Dendritic cell treated with granulocyte-macrophage colony-stimulating factor and Interleukin-4, amounts not matched to agents 40 ng/mL and 50 ng/mL, for 4 days (primary cell): Measurements from ENCODE around the gene MAPRE2.

Source experiments
- H3K27ac Mint-ChIP-seq: one replicate; pipeline ENCODE4 v1.8.0; 2022; ENCODE audit warnings: mild to moderate bottlenecking, mixed read lengths
- H3K27me3 Mint-ChIP-seq: one replicate; pipeline ENCODE4 v1.8.0; 2022; ENCODE audit warnings: mild to moderate bottlenecking, mixed read lengths
- H3K36me3 Mint-ChIP-seq: one replicate; pipeline ENCODE4 v1.8.0; 2022; ENCODE audit warnings: low read depth, mixed read lengths
- H3K4me1 Mint-ChIP-seq: one replicate; pipeline ENCODE4 v1.8.0; 2022; ENCODE audit warnings: low read depth, mixed read lengths
- H3K4me3 Mint-ChIP-seq: one replicate; pipeline ENCODE4 v1.8.0; 2022; ENCODE audit warnings: mild to moderate bottlenecking, moderate library complexity, mixed read lengths
- H3K9me3 Mint-ChIP-seq: one replicate; pipeline ENCODE4 v1.8.0; 2022; ENCODE audit warnings: mixed read lengths
- intact Hi-C: fragments of 100-400 bp; cut with micrococcal nuclease; formaldehyde crosslinking; loops from one replicate; pipeline ENCODE4 v1.15.0; 2022

MAPRE2 gene

DNA sequence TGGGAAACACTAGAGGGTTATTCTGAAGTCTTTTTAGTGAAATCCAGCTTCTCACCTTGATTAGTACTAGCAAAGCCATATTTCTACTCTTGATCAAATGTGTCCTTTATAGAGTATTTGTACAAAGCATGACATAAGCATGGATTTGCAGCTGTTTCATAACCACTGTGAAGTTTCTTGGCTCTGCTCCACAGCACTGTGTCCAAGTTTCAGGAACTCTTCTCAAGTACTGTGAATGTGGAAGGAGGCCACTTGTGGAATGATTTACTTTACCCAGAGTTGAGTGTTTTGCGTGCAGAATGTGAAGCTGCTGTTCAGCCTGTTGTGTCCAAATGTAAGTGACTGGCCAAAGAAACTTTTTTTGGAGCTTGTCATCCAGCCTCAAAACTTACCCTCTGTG is 16.2 kb upstream of the MAPRE2 start:
- no peaks in the 10 kb centered on the region for H3K27me3 Mint-ChIP-seq
- intact Hi-C loops: loop anchor here (5.0 kb wide), 1 partner anchor 117 kb away; no protein-coding TSS in a partner anchor
- no peaks in the 10 kb centered on the region for H3K9me3 Mint-ChIP-seq
- no peak overlapping the region for H3K27ac Mint-ChIP-seq
- no peaks in the 10 kb centered on the region for H3K36me3 Mint-ChIP-seq
- H3K4me1 Mint-ChIP-seq: peaks cover 6% of the 10 kb centered on the region
- no peak overlapping the region for H3K4me3 Mint-ChIP-seq

DNA sequence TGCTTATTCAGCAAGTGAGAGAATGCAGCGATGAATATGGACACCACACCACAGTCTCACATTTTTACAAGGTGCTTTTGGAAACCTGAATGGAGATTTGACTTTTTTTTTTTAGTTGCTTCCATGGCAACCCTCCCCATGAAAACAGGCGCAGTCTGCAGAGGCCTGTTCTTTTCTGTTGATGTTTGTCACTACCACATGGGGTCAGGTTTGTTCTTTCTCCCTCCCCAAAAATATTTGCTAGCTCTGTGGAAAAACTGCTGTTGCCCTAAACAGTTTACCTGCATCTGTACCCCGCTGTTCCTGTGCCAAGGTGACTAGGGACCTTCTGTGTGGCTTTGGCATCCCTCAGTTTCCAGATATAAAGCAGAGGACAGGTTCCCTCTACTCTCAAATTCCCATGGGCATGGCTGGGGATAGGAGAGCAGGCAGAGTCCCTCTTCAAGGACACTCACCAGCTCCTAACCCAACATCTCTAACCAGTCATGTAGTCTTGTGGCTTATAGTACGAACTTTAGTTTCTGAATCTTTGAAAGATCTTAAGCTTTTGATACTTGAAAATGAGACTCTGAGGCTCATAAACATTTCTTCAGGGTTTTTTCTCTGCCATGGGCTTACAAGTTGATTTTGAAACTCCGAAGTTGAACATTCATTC is 14.7 kb upstream of the MAPRE2 start:
- intact Hi-C loops: loop anchor here (5.0 kb wide), 1 partner anchor 116 kb away; no protein-coding TSS in a partner anchor
- Mint-ChIP-seq H3K27ac (no peak overlapping the region), H3K4me1 (peaks cover 17% of the 10 kb centered on the region), H3K4me3 (no peak overlapping the region), H3K36me3 (no peaks in the 10 kb centered on the region), H3K9me3 (no peaks in the 10 kb centered on the region), H3K27me3 (no peaks in the 10 kb centered on the region)

DNA sequence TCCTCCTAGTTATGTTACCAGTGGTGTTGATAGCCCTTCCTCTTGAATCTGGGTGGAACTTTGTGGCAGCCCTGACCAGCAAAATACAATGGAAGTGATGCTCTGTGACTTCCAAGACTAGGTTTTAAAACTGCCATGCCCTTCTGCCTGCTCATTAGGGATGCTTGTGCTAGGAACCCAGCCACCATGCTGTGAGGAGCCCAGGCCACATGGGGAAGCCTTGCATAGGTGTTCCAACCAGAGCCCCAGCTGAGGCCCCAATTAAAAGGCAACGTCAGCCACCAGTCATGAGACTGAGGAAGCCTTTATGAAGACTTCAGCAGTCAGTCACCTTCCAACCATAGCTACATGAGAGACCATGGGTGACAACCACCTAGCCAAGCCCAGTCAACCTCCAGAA is 14.0 kb upstream of the MAPRE2 start:
- H3K36me3 Mint-ChIP-seq: no peaks in the 10 kb centered on the region
- H3K4me3 Mint-ChIP-seq: no peak overlapping the region
- intact Hi-C loops: loop anchor here (5.0 kb wide), 1 partner anchor 115 kb away; no protein-coding TSS in a partner anchor
- no peaks in the 10 kb centered on the region for H3K9me3 Mint-ChIP-seq
- no peak overlapping the region for H3K27ac Mint-ChIP-seq
- H3K4me1 Mint-ChIP-seq: peaks cover 17% of the 10 kb centered on the region
- H3K27me3 Mint-ChIP-seq: no peaks in the 10 kb centered on the region

DNA sequence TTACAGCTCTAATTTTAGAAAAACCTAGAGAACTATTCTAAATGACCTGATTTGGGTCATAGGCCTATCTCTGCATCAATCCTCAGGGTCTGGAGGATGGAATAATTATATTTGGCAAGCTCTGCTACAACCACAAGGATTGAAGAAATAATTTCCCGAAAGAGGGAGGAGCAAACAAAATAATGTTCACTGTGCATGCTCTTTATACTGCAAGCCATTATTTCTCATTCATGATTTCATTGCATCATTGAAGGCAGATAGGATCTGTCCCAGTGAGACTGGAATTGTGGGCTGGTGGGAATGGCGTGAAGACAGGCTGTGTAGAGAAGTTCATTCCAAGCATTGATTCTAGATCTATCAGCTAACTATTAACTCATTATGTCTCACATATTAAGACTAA is 12.7 kb upstream of the MAPRE2 start:
- Mint-ChIP-seq H3K4me3 (no peak overlapping the region), H3K4me1 (peaks cover 17% of the 10 kb centered on the region), H3K9me3 (no peaks in the 10 kb centered on the region), H3K27me3 (no peaks in the 10 kb centered on the region), H3K36me3 (no peaks in the 10 kb centered on the region), H3K27ac (no peak overlapping the region)
- intact Hi-C loops: loop anchor here (5.0 kb wide), 1 partner anchor 114 kb away; no protein-coding TSS in a partner anchor

DNA sequence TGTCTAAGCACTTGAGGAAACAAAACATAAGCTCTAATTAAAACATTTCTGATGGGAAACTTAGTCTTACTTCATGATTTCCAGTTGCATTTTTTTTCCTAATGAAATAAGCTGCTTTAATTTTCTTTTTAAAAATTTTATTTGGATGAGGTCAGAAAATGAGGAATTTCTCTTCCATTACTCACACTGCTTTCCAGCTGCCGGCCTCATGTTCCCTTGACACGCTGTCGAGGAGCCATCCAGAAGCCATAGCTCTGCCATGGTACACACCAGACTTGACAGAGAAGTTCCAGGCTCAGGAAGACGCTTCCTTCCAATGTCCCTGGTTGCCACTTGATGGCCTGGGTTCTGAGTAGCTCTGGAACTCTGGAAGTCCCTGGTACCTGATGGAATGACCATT is 12.1 kb upstream of the MAPRE2 start:
- Mint-ChIP-seq H3K27me3 (no peaks in the 10 kb centered on the region), H3K27ac (no peak overlapping the region), H3K4me1 (peaks cover 17% of the 10 kb centered on the region), H3K9me3 (no peaks in the 10 kb centered on the region), H3K36me3 (no peaks in the 10 kb centered on the region), H3K4me3 (no peak overlapping the region)
- intact Hi-C loops: loop anchor here (5.0 kb wide), 1 partner anchor 113 kb away; no protein-coding TSS in a partner anchor

DNA sequence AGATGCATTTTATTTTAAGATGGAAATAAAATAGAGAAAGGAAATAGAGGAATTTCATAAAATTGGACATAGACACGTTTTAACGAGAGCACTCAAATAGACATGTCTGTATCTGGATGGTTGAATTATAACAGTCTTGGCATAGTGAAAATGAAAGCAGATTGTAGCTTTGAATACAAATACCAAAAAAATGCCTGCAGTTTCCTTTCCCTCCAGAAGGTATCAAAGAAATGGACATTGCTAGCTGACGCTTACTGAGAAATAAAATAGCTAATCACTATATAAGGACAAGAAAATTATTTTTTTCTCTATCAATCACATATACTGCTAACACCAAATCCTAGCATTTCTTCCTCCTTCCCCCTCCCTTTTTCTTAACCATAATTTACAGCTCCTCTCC is 11.4 kb upstream of the MAPRE2 start:
- no peaks in the 10 kb centered on the region for H3K36me3 Mint-ChIP-seq
- peak overlapping the region; percentile 83 for H3K27ac Mint-ChIP-seq
- peak overlapping the region; percentile 69 for H3K4me3 Mint-ChIP-seq
- H3K9me3 Mint-ChIP-seq: no peaks in the 10 kb centered on the region
- peaks cover 17% of the 10 kb centered on the region for H3K4me1 Mint-ChIP-seq
- intact Hi-C loops: loop anchor here (5.0 kb wide), 1 partner anchor 113 kb away; no protein-coding TSS in a partner anchor
- no peaks in the 10 kb centered on the region for H3K27me3 Mint-ChIP-seq

DNA sequence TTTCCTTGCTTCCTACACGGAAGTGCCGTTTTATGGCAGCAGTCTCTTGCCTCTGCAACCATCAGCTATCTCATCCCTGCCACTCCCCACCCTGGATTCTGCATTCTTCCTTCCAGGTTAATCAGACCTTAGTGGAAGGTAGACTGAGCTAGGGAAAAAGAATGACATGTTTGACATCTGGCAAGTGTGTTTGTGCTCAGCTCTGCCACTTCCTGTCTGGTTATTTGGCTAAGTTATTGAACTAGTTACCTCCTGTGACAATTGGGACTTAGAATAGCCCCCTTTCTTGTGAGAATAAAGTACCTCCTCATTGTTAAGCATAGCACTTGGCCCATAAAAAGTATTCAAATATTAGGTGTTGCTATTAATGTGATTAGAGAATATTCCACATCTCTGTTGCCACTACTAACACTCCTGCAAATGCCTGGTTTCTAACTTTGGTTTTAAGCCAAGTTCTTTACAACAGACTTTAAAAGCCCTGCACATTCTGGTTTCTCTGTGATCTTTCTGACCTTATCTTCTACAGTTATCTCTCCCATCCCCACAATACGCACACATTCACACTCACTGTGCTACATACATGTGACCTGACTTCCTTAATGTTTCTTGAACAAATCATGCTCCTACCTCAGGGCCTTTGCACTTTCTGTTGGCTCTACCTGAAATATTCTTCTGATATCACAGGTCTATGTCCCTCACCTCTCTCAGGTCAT is 10.8 kb upstream of the MAPRE2 start:
- no peaks in the 10 kb centered on the region for H3K9me3 Mint-ChIP-seq
- peak overlapping the region; percentile 69 for H3K4me3 Mint-ChIP-seq
- H3K36me3 Mint-ChIP-seq: no peaks in the 10 kb centered on the region
- H3K4me1 Mint-ChIP-seq: peaks cover 17% of the 10 kb centered on the region
- no peaks in the 10 kb centered on the region for H3K27me3 Mint-ChIP-seq
- H3K27ac Mint-ChIP-seq: peak overlapping the region; percentile 83
- intact Hi-C loops: no loop called here

DNA sequence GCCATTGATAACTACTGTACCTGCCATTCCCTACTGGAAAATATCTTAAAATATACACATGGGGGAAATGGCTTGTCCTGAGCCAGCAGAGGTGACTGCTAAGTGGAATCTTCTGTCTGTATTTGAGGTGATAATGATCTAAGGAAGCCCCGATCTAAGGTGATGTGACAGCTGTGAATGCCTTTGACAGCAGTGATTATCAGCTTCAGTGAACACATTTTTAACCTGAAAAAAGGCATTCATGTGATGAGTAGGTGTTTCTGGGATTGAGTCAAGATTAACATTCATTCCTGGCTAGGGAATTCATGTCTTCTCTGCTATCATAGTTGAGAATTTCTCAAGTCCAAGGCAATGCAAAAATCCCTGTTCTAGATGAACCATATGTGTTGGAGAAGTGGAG is 9.1 kb upstream of the MAPRE2 start:
- intact Hi-C loops: no loop called here
- H3K27me3 Mint-ChIP-seq: no peaks in the 10 kb centered on the region
- peaks cover 17% of the 10 kb centered on the region for H3K4me1 Mint-ChIP-seq
- no peaks in the 10 kb centered on the region for H3K36me3 Mint-ChIP-seq
- H3K4me3 Mint-ChIP-seq: no peak overlapping the region
- no peaks in the 10 kb centered on the region for H3K9me3 Mint-ChIP-seq
- H3K27ac Mint-ChIP-seq: no peak overlapping the region

DNA sequence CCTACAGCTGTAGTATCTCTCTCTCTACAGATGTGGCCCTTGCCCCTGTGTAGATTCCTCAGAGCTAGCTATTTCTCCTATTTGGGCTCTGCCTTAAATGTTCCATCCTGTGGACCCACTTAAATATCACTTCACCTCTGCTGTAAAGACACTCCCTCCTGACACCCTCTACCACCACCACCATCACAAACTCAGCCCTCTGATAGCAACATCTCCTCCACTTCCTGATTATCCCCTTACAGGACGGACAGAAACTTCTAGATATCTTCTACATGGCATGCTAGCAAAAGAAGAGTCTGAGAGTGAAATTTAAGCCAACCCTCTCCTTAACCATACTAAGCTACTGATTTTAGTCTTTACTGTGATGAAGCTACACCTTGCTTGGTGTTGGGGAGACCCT is 3.2 kb upstream of the MAPRE2 start:
- H3K4me1 Mint-ChIP-seq: peaks cover 55% of the 10 kb centered on the region
- H3K4me3 Mint-ChIP-seq: no peak overlapping the region
- H3K27me3 Mint-ChIP-seq: no peaks in the 10 kb centered on the region
- H3K36me3 Mint-ChIP-seq: peaks cover 10% of the 10 kb centered on the region
- H3K9me3 Mint-ChIP-seq: no peaks in the 10 kb centered on the region
- H3K27ac Mint-ChIP-seq: peak overlapping the region; percentile 91
- intact Hi-C loops: loop anchor here (5.0 kb wide), 1 partner anchor 439 kb away; no protein-coding TSS in a partner anchor

DNA sequence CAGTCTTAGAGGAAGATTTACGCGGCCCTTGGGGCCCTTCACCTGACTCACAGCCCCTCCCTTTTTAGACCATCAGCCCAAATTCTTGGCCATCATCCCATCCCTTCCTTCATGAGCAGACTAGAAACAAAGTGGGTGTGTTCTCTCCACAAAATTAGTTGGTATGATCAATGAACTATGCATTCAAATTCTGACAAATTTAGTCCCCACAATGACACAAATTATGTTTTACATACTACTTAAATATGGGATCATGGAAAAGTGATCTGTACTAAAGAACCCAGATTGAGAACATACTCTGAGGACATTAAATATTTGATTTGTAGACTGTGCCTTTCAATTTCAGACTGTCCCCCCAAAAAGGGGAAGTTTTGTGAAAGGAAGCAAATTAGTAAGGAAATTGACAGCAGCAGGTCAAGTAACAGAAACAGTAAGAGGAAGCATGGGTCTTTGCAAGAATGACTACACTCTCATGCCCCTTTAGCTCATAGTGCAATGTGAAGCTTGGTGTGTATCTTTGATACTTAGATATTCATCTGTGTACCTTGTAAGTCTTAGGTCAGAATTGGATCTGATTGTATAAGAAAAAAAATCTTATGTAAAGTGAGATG is 2.2 kb upstream of the MAPRE2 start:
- peaks cover 60% of the 10 kb centered on the region for H3K4me1 Mint-ChIP-seq
- intact Hi-C loops: loop anchor here (5.0 kb wide), 1 partner anchor 438 kb away; no protein-coding TSS in a partner anchor
- no peak overlapping the region for H3K4me3 Mint-ChIP-seq
- no peaks in the 10 kb centered on the region for H3K9me3 Mint-ChIP-seq
- H3K36me3 Mint-ChIP-seq: peaks cover 10% of the 10 kb centered on the region
- H3K27me3 Mint-ChIP-seq: no peaks in the 10 kb centered on the region
- peak overlapping the region; percentile 91 for H3K27ac Mint-ChIP-seq

DNA sequence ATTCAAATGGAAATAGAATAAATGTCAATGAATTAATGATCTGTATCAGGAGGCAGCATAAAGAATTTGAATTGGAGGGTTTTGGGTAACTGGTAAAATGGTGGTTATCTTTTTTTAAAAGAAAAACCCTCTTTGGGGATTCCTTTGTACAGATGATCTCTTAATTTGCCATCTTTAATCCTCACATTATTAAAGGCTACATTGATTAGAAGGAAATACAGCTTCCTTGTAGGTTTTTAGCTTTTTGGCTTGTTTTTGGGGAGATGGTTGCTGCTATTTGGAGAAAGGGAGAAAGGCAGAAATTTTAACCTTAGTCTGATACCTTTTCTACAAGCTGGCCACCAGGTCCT is 600 bp upstream of the MAPRE2 start:
- no peaks in the 10 kb centered on the region for H3K9me3 Mint-ChIP-seq
- peaks cover 67% of the 10 kb centered on the region for H3K4me1 Mint-ChIP-seq
- peaks cover 10% of the 10 kb centered on the region for H3K36me3 Mint-ChIP-seq
- H3K27me3 Mint-ChIP-seq: no peaks in the 10 kb centered on the region
- H3K27ac Mint-ChIP-seq: peak overlapping the region; percentile 91
- intact Hi-C loops: loop anchor here (5.0 to 10.0 kb wide), 3 partner anchors 63 to 302 kb away; partner anchors contain the start of gene ZNF24
- peak overlapping the region; percentile 90 for H3K4me3 Mint-ChIP-seq

DNA sequence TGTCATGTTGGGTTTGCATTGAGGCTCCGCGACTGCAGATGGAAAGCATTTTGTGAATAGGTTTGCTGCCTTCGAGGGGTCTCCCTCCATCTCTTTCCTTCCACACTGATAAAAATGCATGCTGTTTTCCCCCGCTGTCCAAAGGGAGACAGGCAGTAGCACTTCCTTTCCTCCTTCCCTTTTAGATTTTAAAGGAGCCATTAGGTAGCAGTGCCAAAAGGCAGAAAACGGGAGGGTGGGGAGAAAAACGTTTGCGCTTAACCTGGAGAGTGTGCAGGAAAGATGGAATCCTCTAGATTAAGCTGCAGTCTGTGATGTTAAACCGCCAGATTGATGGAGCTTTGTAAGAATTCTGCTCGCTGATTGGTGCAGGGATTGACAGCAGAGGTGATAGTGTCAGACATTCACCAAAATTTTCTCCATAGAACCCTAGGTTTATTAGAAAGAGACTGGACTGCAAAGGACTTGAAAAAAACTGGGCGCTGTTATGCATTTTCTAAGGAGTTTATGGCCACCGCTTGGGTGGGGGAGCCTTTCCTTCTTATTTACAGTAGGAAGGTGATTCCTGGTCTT is 688 bp downstream of the MAPRE2 start:
- intact Hi-C loops: loop anchor here (5.0 to 10.0 kb wide), 3 partner anchors 65 to 300 kb away; partner anchors contain the start of gene ZNF24
- peak overlapping the region; percentile 90 for H3K4me3 Mint-ChIP-seq
- H3K4me1 Mint-ChIP-seq: peaks cover 79% of the 10 kb centered on the region
- no peaks in the 10 kb centered on the region for H3K27me3 Mint-ChIP-seq
- peak overlapping the region; percentile 91 for H3K27ac Mint-ChIP-seq
- no peaks in the 10 kb centered on the region for H3K9me3 Mint-ChIP-seq
- H3K36me3 Mint-ChIP-seq: peaks cover 10% of the 10 kb centered on the region

DNA sequence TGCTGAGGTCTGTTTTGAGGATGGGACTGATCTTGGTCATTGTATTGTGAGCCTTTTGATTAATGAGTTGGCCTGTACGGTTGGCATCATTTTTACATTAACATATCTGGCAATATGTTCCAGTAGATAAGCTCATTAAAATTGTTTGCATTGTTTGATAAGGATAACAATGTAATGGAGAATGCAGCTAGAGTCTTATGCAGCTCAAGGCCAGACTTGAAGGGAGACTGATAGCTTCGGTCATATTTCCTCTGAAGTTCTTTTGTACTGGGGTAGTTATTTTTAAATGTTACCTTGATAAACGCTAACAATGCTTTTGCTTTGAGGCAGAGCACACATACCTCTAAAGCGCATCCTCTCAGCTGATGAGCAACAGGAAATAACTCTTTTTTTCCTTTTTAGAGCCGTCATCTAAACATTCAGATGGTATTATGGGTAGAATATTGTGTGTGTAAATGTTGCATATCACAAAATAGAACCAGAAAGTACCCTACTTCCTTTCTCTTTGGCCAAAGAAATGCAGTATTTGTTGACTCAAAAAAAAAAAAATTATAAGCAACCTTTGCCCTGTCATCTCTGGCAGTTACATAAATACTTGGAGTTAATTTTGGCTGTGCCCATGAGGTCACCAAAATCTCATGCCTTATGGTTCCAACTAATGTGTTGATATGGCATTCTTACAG is 1.3 kb downstream of the MAPRE2 start:
- Mint-ChIP-seq H3K9me3 (no peaks in the 10 kb centered on the region), H3K4me3 (peak overlapping the region; percentile 90), H3K27ac (peak overlapping the region; percentile 91), H3K4me1 (peaks cover 80% of the 10 kb centered on the region), H3K27me3 (no peaks in the 10 kb centered on the region), H3K36me3 (peaks cover 10% of the 10 kb centered on the region)
- intact Hi-C loops: loop anchor here (5.0 to 10.0 kb wide), 3 partner anchors 65 to 300 kb away; partner anchors contain the start of gene ZNF24
